Measurements from ENCODE around the gene OSBP.

- TF ChIP-seq CTCF (IDR thresholded peaks at IDR 0.05 in 4 of 5, conservative IDR thresholded peaks at IDR 0.05 in 1 of 5): no peak
- TF ChIP-seq POLR2A (IDR thresholded peaks at IDR 0.05): peak; percentile 21 to 51
These were observed 915 bp upstream of the OSBP start for GRCh38 chr11:59616396-59616982.
